CD4-positive, alpha-beta T cell treated with Interleukin-4 for 1 hour (primary cell): ENCODE measurements around the gene PRR33.

Experiments
- DNase-seq, 2 donors: peaks; one replicate each; pipeline ENCODE4 v3.0.0-alpha.2; 2020 to 2022

PRR33 gene

GRCh38 chr11:1845561-1846452 lies 45.9 kb downstream of the PRR33 start:
- peak; percentile 36 to 60 for DNase-seq

- DNase-seq: no peak
Measured at GRCh38 chr11:1845095-1845429, 46.6 kb downstream of the PRR33 start.

- DNase-seq: peak; percentile 63 to 81
Measured at GRCh38 chr11:1844221-1845094, 47.2 kb downstream of the PRR33 start.

GRCh38 chr11:1843796-1844195 lies 47.9 kb downstream of the PRR33 start:
- no peak for DNase-seq

GRCh38 chr11:1843098-1843473 lies 48.6 kb downstream of the PRR33 start:
- DNase-seq: no peak

- no peak for DNase-seq
Measured at GRCh38 chr11:1842149-1843097, 49.3 kb downstream of the PRR33 start.

GRCh38 chr11:1841511-1842148 lies 50.1 kb downstream of the PRR33 start:
- DNase-seq: no peak

- DNase-seq: no peak
Measured at GRCh38 chr11:1840780-1841480, 50.8 kb downstream of the PRR33 start.

- DNase-seq: peak; percentile 38 to 80
Measured at GRCh38 chr11:1839924-1840779, 51.5 kb downstream of the PRR33 start.

- DNase-seq: no peak
Measured at GRCh38 chr11:1839204-1839923, 52.3 kb downstream of the PRR33 start.

- no peak for DNase-seq
Measured at GRCh38 chr11:1838426-1839144, 53.1 kb downstream of the PRR33 start, which contains the start of gene TNNI2. Gene TNNI2, plus strand, starts transcription at chr11:1838981. Its CDS starts 716 bp downstream, at chr11:1839697.
